Pancreas (tissue), 10 donors: ENCODE results near the gene KLF12. TPM values are rescaled to one million over a fixed set of nuclear protein-coding genes. Genes with fewer than 3 reads are reported as not detected.

Experiments
- ATAC-seq, 4 donors: fragments of 200-7000 bp; cut with Tn5 transposase; one replicate each; pipeline versions ENCODE4 v1.8.0 to v1.9.1; 2020; ENCODE audit warnings: mild to moderate bottlenecking in 4 of 4, moderate library complexity in 4 of 4
- DNase-seq, 6 donors: peaks; one replicate each; pipeline ENCODE4 v3.0.0-alpha.2; 2020
- FAIRE-seq: peaks from 2 replicates; lab custom pipeline; 2012; peaks lifted over from hg19 to GRCh38; lab: Jason Lieb, UNC
- H3K27ac ChIP-seq, 4 donors: fragments of 200-600 bp; sonication (generic); 1 replicate in 3 of 4; 2 replicates in 1 of 4; pipeline versions ENCODE4 v1.5.0 to v1.8.0; 2020
- H3K27me3 ChIP-seq, 4 donors: fragments of 200-600 bp; one replicate each; pipeline ENCODE4 v1.8.0; 2021
- H3K36me3 ChIP-seq, 3 donors: fragments of 200-600 bp; sonication (generic) in 1 of 3; one replicate each; pipeline versions ENCODE4 v1.5.0 to v1.8.0; 2020 to 2021
- H3K4me1 ChIP-seq, 3 donors: fragments of 200-600 bp; one replicate each; pipeline ENCODE4 v1.8.0; 2021
- H3K4me3 ChIP-seq, 4 donors: fragments of 200-600 bp; sonication (generic) in 2 of 4; one replicate each; pipeline versions ENCODE4 v1.5.0 to v1.8.0; 2020 to 2021
- H3K9me3 ChIP-seq, 4 donors: fragments of 200-600 bp; one replicate each; pipeline ENCODE4 v1.8.0; 2021
- CTCF ChIP-seq, 4 donors: fragments of 200-600 bp; sonication (generic) in 3 of 4; IDR thresholded peaks; one replicate each; pipeline versions ENCODE4 v1.5.0 to v1.8.0; 2021; ENCODE audit warnings: antibody characterized with exemption in 4 of 4
- WGBS, 2 donors: extraction: QIAGEN DNeasy Blood & Tissue Kit; methylation state at CpG; one replicate each; pipeline ENCODE4 v1.1.7; 2013; 5-methylcytosine and 5-hydroxymethylcytosine counted together
- intact Hi-C, 3 donors: fragments of 100-400 bp; cut with DNase I; formaldehyde crosslinking; loops; one replicate each; pipeline versions ENCODE4 v1.11.1 to v1.14.2; 2022
- polyA plus RNA-seq, 2 donors: library from polyadenylated mRNA; stranded (reverse); fragments of 200-250 nt; gene quantifications; one replicate each; pipeline ENCODE4 v1.2.3, GENCODE V29; 2013
- total RNA-seq, 6 donors: library from RNA; stranded (reverse); fragmentation: NEBNext Ultra II Directional in 4 of 6; extraction: Animal tissue kit (Norgen Biotek cat#: 25700) in 4 of 6; gene quantifications; one replicate each; pipeline versions ENCODE4 v1.2.1 to v1.2.4, GENCODE V29; 2021 to 2023
- donor health status: healthy with polysubstance abuse.
- donor health status: DM: no; HTN: no; CAD: no; lungs with moderate emphysema.
- donor health status: DM: no; HTN: no; CAD: no.
- donor health status: control.
- donor health status: control.
- donor health status: Bipolar disorder and iron deficiency.
- donor health status: DM: yes; HTN: yes; CAD: no.
- donor health status: DM: no; HTN: no; CAD: no.
- donor health status: DM: no; HTN: no; CAD: no.
- donor health status: DM: yes; HTN: yes; CAD: no.

Gene KLF12
- total and polyA plus RNA-seq, 8 donors, result 0.46 to 5.2 (median 1.4) TPM

GRCh38 chr13:74148352-74148751 lies 14.1 kb upstream of the KLF12 start:
- ATAC-seq, result no peak
- no peaks in the 10 kb centered on the region for H3K4me1 ChIP-seq
- H3K27me3 ChIP-seq, result peaks cover 0 to 4% (median 0%) of the 10 kb centered on the region in 4 donors
- intact Hi-C loops, result no loop called here
- no peak for FAIRE-seq
- no peaks in the 10 kb centered on the region for H3K36me3 ChIP-seq
- no peak for TF ChIP-seq CTCF (IDR thresholded peaks at IDR 0.05)
- H3K4me3 ChIP-seq, result no peak overlapping the region
- no peak for DNase-seq
- 47 to 53% methylated on average over 1 of the region's 1 CpG for WGBS, 2 donors
- no peak overlapping the region for H3K27ac ChIP-seq
- no peaks in the 10 kb centered on the region for H3K9me3 ChIP-seq

GRCh38 chr13:74145249-74145975 lies 11.2 kb upstream of the KLF12 start:
- peaks cover 0 to 6% (median 2%) of the 10 kb centered on the region in 4 donors for H3K27me3 ChIP-seq
- no peak for DNase-seq
- no peak for TF ChIP-seq CTCF (IDR thresholded peaks at IDR 0.05)
- H3K4me3 ChIP-seq, result no peak overlapping the region
- no peaks in the 10 kb centered on the region for H3K4me1 ChIP-seq
- FAIRE-seq, result no peak
- no peaks in the 10 kb centered on the region for H3K36me3 ChIP-seq
- no peak overlapping the region for H3K27ac ChIP-seq
- H3K9me3 ChIP-seq, result no peaks in the 10 kb centered on the region
- WGBS, 2 donors, result 27 to 38% methylated on average over 2 of the region's 2 CpGs
- ATAC-seq, result no peak
- intact Hi-C loops, result no loop called here

GRCh38 chr13:74144269-74144668 lies 10.1 kb upstream of the KLF12 start:
- WGBS, 2 donors, result 50 to 55% methylated on average over 3 of the region's 3 CpGs
- no peak overlapping the region for H3K4me3 ChIP-seq
- TF ChIP-seq CTCF (IDR thresholded peaks at IDR 0.05), result no peak
- ATAC-seq (no peak), DNase-seq (no peak), FAIRE-seq (no peak)
- H3K27me3 ChIP-seq, result peaks cover 0 to 6% (median 2%) of the 10 kb centered on the region in 4 donors
- intact Hi-C loops, result no loop called here
- H3K27ac ChIP-seq, result no peak overlapping the region
- no peaks in the 10 kb centered on the region for H3K4me1 ChIP-seq
- H3K9me3 ChIP-seq, result no peaks in the 10 kb centered on the region
- H3K36me3 ChIP-seq, result no peaks in the 10 kb centered on the region

DNA sequence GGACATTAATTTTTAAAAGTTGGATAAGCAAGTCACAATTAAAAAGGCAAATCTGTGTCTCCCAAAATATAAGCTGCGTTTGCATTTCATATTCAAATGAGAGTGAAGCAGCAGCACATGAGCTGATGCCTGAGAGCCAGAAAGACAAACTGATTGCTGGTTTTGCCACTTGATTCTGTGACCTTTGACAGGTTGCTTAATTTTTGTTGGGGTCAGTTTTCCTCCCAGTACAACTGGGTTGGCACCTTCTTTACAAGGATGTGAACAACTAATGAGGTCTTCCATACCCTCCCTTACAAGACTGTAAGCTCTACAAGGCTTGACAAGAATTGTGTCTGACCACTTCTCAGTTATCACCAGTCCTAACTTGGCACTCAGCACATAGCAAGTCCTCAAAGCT lies 8.1 kb upstream of the KLF12 start:
- Histone ChIP-seq H3K4me1 (no peaks in the 10 kb centered on the region), H3K27ac (no peak overlapping the region), H3K36me3 (no peaks in the 10 kb centered on the region), H3K9me3 (no peaks in the 10 kb centered on the region), H3K27me3 (peaks cover 0 to 6% (median 2%) of the 10 kb centered on the region in 4 donors), H3K4me3 (no peak overlapping the region)
- WGBS, 2 donors, result 62 to 80% methylated on average over 1 of the region's 1 CpG
- FAIRE-seq (no peak), DNase-seq (no peak), ATAC-seq (no peak)
- no peak for TF ChIP-seq CTCF (IDR thresholded peaks at IDR 0.05)
- intact Hi-C loops, result no loop called here

- 90 to 100% methylated on average over 3 of the region's 3 CpGs for WGBS, 2 donors
- Histone ChIP-seq H3K36me3 (no peaks in the 10 kb centered on the region), H3K4me1 (peaks cover 0 to 2% (median 0%) of the 10 kb centered on the region in 3 donors), H3K27ac (no peak overlapping the region), H3K4me3 (no peak overlapping the region), H3K9me3 (no peaks in the 10 kb centered on the region), H3K27me3 (peaks cover 0 to 6% (median 0%) of the 10 kb centered on the region in 4 donors)
- intact Hi-C loops, result no loop called here
- no peak for TF ChIP-seq CTCF (IDR thresholded peaks at IDR 0.05)
- ATAC-seq (no peak), DNase-seq (no peak), FAIRE-seq (no peak)
Observed at GRCh38 chr13:74138241-74138640, 4.0 kb upstream of the KLF12 start.
